Gastrocnemius medialis (tissue), 4 donors: ENCODE measurements around the gene ACSF2.

Source experiments
- POLR2A ChIP-seq, 2 donors: fragments of 450-650 bp; IDR thresholded peaks; one replicate each; pipeline ENCODE4 v1.6.1; 2017; ENCODE audit warnings: antibody characterized with exemption in 2 of 2, mild to moderate bottlenecking in 2 of 2, moderate library complexity in 2 of 2
- TF ChIP-seq, protein P1 (sequence below), 5 experiments: fragments of 450-650 bp in 3 of 5; fragments of 200-600 bp in 2 of 5; sonication (generic) in 2 of 5; IDR thresholded peaks in 4 of 5; conservative IDR thresholded peaks in 1 of 5; 1 replicate in 4 of 5; 2 replicates in 1 of 5; pipeline ENCODE4 v1.5.1; 2016 to 2019; ENCODE audit warnings: antibody characterized with exemption in 5 of 5, mild to moderate bottlenecking in 3 of 5, moderate library complexity in 3 of 5

GRCh38 chr17:50499721-50500120 is 73.7 kb downstream of the ACSF2 start:
- no peak for TF ChIP-seq POLR2A (IDR thresholded peaks at IDR 0.05)
- TF ChIP-seq, protein P1, sequence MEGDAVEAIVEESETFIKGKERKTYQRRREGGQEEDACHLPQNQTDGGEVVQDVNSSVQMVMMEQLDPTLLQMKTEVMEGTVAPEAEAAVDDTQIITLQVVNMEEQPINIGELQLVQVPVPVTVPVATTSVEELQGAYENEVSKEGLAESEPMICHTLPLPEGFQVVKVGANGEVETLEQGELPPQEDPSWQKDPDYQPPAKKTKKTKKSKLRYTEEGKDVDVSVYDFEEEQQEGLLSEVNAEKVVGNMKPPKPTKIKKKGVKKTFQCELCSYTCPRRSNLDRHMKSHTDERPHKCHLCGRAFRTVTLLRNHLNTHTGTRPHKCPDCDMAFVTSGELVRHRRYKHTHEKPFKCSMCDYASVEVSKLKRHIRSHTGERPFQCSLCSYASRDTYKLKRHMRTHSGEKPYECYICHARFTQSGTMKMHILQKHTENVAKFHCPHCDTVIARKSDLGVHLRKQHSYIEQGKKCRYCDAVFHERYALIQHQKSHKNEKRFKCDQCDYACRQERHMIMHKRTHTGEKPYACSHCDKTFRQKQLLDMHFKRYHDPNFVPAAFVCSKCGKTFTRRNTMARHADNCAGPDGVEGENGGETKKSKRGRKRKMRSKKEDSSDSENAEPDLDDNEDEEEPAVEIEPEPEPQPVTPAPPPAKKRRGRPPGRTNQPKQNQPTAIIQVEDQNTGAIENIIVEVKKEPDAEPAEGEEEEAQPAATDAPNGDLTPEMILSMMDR (IDR thresholded peaks at IDR 0.05 in 4 of 5, conservative IDR thresholded peaks at IDR 0.05 in 1 of 5) = no peak
